ENCODE results near the gene ABHD1. TPM values are rescaled to one million over a fixed set of nuclear protein-coding genes. Genes with fewer than 3 reads are reported as not detected.

The ABHD1 gene
- total and polyA plus RNA-seq, 4 donors: 0.08 to 0.74 (median 0.14) TPM

DNA sequence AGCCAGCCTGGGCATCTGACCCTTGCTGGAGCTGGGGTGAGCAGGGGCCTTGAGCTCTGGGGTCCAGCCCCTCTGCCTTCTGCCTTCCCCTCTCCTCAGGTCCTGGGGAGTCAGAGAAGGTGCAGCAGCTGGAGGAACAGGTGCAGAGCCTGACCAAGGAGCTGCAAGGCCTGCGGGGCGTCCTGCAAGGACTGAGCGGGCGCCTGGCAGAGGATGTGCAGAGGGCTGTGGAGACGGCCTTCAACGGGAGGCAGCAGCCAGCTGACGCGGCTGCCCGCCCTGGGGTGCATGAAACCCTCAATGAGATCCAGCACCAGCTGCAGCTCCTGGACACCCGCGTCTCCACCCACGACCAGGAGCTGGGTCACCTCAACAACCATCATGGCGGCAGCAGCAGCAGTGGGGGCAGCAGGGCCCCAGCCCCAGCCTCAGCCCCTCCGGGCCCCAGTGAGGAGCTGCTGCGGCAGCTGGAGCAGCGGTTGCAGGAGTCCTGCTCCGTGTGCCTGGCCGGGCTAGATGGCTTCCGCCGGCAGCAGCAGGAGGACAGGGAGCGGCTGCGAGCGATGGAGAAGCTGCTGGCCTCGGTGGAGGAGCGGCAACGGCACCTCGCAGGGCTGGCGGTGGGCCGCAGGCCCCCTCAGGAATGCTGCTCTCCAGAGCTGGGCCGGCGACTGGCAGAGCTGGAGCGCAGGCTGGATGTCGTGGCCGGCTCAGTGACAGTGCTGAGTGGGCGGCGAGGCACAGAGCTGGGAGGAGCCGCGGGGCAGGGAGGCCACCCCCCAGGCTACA lies 41.4 kb upstream of the ABHD1 start:
- WGBS, 2 donors: 91 to 95% methylated on average over 36 to 38 of the region's 38 CpGs
- TF ChIP-seq, protein P1, sequence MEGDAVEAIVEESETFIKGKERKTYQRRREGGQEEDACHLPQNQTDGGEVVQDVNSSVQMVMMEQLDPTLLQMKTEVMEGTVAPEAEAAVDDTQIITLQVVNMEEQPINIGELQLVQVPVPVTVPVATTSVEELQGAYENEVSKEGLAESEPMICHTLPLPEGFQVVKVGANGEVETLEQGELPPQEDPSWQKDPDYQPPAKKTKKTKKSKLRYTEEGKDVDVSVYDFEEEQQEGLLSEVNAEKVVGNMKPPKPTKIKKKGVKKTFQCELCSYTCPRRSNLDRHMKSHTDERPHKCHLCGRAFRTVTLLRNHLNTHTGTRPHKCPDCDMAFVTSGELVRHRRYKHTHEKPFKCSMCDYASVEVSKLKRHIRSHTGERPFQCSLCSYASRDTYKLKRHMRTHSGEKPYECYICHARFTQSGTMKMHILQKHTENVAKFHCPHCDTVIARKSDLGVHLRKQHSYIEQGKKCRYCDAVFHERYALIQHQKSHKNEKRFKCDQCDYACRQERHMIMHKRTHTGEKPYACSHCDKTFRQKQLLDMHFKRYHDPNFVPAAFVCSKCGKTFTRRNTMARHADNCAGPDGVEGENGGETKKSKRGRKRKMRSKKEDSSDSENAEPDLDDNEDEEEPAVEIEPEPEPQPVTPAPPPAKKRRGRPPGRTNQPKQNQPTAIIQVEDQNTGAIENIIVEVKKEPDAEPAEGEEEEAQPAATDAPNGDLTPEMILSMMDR (IDR thresholded peaks at IDR 0.05; ENCODE audit: control extremely low read depth, extremely low read depth): no peak
- Histone ChIP-seq H3K9me3 (ENCODE audit: control insufficient read depth in 4 of 4, insufficient read depth in 3 of 4, low read length in 3 of 4) (no peaks in the 10 kb centered on the region), H3K36me3 (ENCODE audit: control insufficient read depth in 4 of 4, insufficient read depth in 4 of 4, low read length in 4 of 4) (peaks cover 0 to 52% (median 11%) of the 10 kb centered on the region in 4 donors), H3K4me1 (ENCODE audit: control insufficient read depth in 5 of 5, insufficient read depth in 5 of 5, low read length in 5 of 5) (peaks cover 0 to 64% (median 13%) of the 10 kb centered on the region in 5 donors), H3K9ac (ENCODE audit: insufficient read depth in 1 of 2, low read length in 2 of 2) (no peak overlapping the region), H3K4me3 (no peak overlapping the region), H3K27ac (ENCODE audit: low read depth in 1 of 2, low read length in 1 of 2) (peak overlapping the region in 1 of 2 donors; percentile 30), H3K27me3 (ENCODE audit: control insufficient read depth in 3 of 3, insufficient read depth in 3 of 3, low read length in 2 of 3) (no peaks in the 10 kb centered on the region)
- ATAC-seq (ENCODE audit: insufficient read depth, low FRiP score): no peak
- no peak for DNase-seq

- Histone ChIP-seq H3K27me3 (ENCODE audit: control insufficient read depth in 3 of 3, insufficient read depth in 3 of 3, low read length in 2 of 3) (no peaks in the 10 kb centered on the region), H3K4me3 (no peak overlapping the region), H3K9ac (ENCODE audit: insufficient read depth in 1 of 2, low read length in 2 of 2) (no peak overlapping the region), H3K4me1 (ENCODE audit: control insufficient read depth in 5 of 5, insufficient read depth in 5 of 5, low read length in 5 of 5) (peaks cover 0 to 61% (median 8%) of the 10 kb centered on the region in 5 donors), H3K36me3 (ENCODE audit: control insufficient read depth in 4 of 4, insufficient read depth in 4 of 4, low read length in 4 of 4) (peaks cover 0 to 52% (median 11%) of the 10 kb centered on the region in 4 donors), H3K9me3 (ENCODE audit: control insufficient read depth in 4 of 4, insufficient read depth in 3 of 4, low read length in 3 of 4) (no peaks in the 10 kb centered on the region), H3K27ac (ENCODE audit: low read depth in 1 of 2, low read length in 1 of 2) (no peak overlapping the region)
- TF ChIP-seq, protein P1 (IDR thresholded peaks at IDR 0.05; ENCODE audit: control extremely low read depth, extremely low read depth): no peak
- DNase-seq (no peak), ATAC-seq (ENCODE audit: insufficient read depth, low FRiP score) (no peak)
- 92 to 93% methylated on average over 26 to 27 of the region's 27 CpGs for WGBS, 2 donors
Observed at GRCh38 chr2:27082773-27083409, 40.7 kb upstream of the ABHD1 start.

- Histone ChIP-seq H3K9ac (ENCODE audit: insufficient read depth in 1 of 2, low read length in 2 of 2) (no peak overlapping the region), H3K27ac (ENCODE audit: low read depth in 1 of 2, low read length in 1 of 2) (no peak overlapping the region), H3K9me3 (ENCODE audit: control insufficient read depth in 4 of 4, insufficient read depth in 3 of 4, low read length in 3 of 4) (no peaks in the 10 kb centered on the region), H3K4me3 (no peak overlapping the region), H3K27me3 (ENCODE audit: control insufficient read depth in 3 of 3, insufficient read depth in 3 of 3, low read length in 2 of 3) (no peaks in the 10 kb centered on the region), H3K36me3 (ENCODE audit: control insufficient read depth in 4 of 4, insufficient read depth in 4 of 4, low read length in 4 of 4) (peaks cover 0 to 52% (median 11%) of the 10 kb centered on the region in 4 donors), H3K4me1 (ENCODE audit: control insufficient read depth in 5 of 5, insufficient read depth in 5 of 5, low read length in 5 of 5) (peaks cover 0 to 59% (median 6%) of the 10 kb centered on the region in 5 donors)
- DNase-seq: no peak
- ATAC-seq (ENCODE audit: insufficient read depth, low FRiP score): no peak
- WGBS, 2 donors: 92% methylated on average over 20 of the region's 20 CpGs
- TF ChIP-seq, protein P1 (IDR thresholded peaks at IDR 0.05; ENCODE audit: control extremely low read depth, extremely low read depth): no peak
Observed at GRCh38 chr2:27083410-27084296, 40.0 kb upstream of the ABHD1 start.
